ENCODE measurements around the gene RNF115.

GRCh38 chr1:145827966-145828365 lies 4.1 kb upstream of the RNF115 start:
- no peak for TF ChIP-seq POLR2A (IDR thresholded peaks at IDR 0.05)
- no peak for TF ChIP-seq CTCF (IDR thresholded peaks at IDR 0.05)
